ENCODE data around the gene TMEM213. TPM values are rescaled to one million over a fixed set of nuclear protein-coding genes. Genes with fewer than 3 reads are reported as not detected.

The TMEM213 gene
- polyA plus RNA-seq, 1 donor (not counting 4 experiments of a cell fraction or from before 2014, with no cell fraction given), result not detected

DNA sequence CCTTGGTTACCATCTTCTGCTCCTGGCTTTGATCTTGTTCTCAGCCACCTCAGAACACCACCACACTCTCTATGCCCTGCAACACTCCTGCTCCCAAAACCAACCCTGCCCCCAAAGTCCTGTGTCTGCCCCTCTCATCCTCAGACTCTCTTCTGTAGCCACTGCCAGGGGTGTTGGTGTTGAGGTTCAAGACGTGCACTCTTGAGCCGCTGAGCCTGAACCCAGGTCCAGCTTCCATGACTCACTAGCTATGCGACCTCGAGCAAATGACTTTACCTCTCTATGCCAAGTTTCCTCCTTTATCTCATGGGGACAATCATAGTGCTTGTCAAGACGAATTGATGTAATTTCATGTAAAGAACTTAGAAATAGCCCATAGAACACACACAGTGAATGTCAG lies 1.0 kb downstream of the TMEM213 start:
- H3K79me2 ChIP-seq (ENCODE audit: control insufficient read depth, insufficient read depth, low read length), result no peaks in the 10 kb centered on the region
- dilution Hi-C loops (cut with MboI; ENCODE audit: extremely low pct_ligation_motif_present, low sequenced_read_pairs), result no loop called here
- DNase-seq (ENCODE audit: low read depth, low spot score), result no peak
- no peaks in the 10 kb centered on the region for H3K36me3 ChIP-seq (ENCODE audit: control insufficient read depth in 2 of 2, extremely low read depth in 1 of 2, insufficient read depth in 2 of 2, low read length in 2 of 2)
- H3K9ac ChIP-seq (ENCODE audit: control insufficient read depth, extremely low read depth, insufficient read depth, low read length), result no peak overlapping the region
- TF ChIP-seq EZH2 (IDR thresholded peaks at IDR 0.05; ENCODE audit: low read length) (no peak), CTCF (optimal IDR thresholded peaks at IDR 0.05 in 1 of 3, IDR thresholded peaks at IDR 0.05 in 1 of 3, conservative IDR thresholded peaks at IDR 0.05 in 1 of 3; ENCODE audit: extremely low read depth in 1 of 3, insufficient read depth in 2 of 3, low read length in 3 of 3) (no peak)
- no peak overlapping the region for H3K4me2 ChIP-seq (ENCODE audit: control insufficient read depth, extremely low read depth, insufficient read depth, low read depth, low read length)
- FAIRE-seq, result no peak
- no peak overlapping the region for H3K4me3 ChIP-seq (ENCODE audit: control insufficient read depth in 2 of 3, extremely low read depth in 1 of 3, insufficient read depth in 2 of 3, low read depth in 1 of 3, low read length in 3 of 3)
- no peaks in the 10 kb centered on the region for H3K27me3 ChIP-seq (ENCODE audit: control insufficient read depth, extremely low read depth, insufficient read depth, low read length)
- no peaks in the 10 kb centered on the region for H3K4me1 ChIP-seq (ENCODE audit: control insufficient read depth, extremely low read depth, insufficient read depth, low read length)
- H3K9me3 ChIP-seq (ENCODE audit: control insufficient read depth, low read depth, low read length), result no peaks in the 10 kb centered on the region
- no peak overlapping the region for H3K27ac ChIP-seq (ENCODE audit: control insufficient read depth, insufficient read depth, low read length)
- H2AFZ ChIP-seq (ENCODE audit: control insufficient read depth, low read length), result no peak overlapping the region
- no peaks in the 10 kb centered on the region for H3K9me1 ChIP-seq (ENCODE audit: control insufficient read depth, extremely low read depth, insufficient read depth, low read length)
- no peaks in the 10 kb centered on the region for H4K20me1 ChIP-seq (ENCODE audit: control insufficient read depth, extremely low read depth, insufficient read depth, low read length)

DNA sequence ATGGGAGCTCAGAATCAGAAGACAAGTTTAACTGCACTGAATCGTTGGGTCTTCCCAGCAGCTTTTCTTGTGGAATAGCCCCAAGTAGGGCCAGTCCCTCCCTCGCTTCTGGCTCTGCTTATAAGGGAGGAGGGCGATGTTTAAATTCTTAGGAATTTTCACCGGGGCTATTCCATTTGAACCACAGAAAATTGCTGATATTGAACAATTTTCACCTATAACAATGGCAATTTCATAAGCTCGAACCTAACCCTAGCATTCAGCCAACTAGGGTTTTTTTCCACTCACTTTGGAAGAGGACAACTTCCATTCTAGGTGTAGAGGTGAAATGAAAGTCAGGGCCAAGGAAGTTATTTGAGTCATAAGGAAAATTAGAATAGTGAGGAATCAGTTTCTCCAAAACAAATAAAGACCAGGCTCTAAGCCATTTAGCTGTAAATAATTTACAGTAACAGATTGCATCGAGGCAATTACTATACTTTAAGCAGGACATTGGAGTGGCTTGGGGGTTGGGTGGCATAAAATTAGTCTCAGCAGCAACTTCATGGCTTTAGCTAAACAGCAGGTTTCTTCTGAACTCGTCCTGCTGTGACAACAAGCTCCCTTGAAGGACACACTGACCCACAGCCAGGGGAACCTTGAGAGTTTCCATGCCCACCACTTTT lies 1.7 kb downstream of the TMEM213 start:
- Histone ChIP-seq H3K27ac (ENCODE audit: control insufficient read depth, insufficient read depth, low read length) (no peak overlapping the region), H3K4me2 (ENCODE audit: control insufficient read depth, extremely low read depth, insufficient read depth, low read depth, low read length) (no peak overlapping the region), H2AFZ (ENCODE audit: control insufficient read depth, low read length) (no peak overlapping the region), H3K9ac (ENCODE audit: control insufficient read depth, extremely low read depth, insufficient read depth, low read length) (no peak overlapping the region), H3K9me3 (ENCODE audit: control insufficient read depth, low read depth, low read length) (no peaks in the 10 kb centered on the region), H3K4me3 (ENCODE audit: control insufficient read depth in 2 of 3, extremely low read depth in 1 of 3, insufficient read depth in 2 of 3, low read depth in 1 of 3, low read length in 3 of 3) (no peak overlapping the region), H3K4me1 (ENCODE audit: control insufficient read depth, extremely low read depth, insufficient read depth, low read length) (no peaks in the 10 kb centered on the region), H3K9me1 (ENCODE audit: control insufficient read depth, extremely low read depth, insufficient read depth, low read length) (no peaks in the 10 kb centered on the region), H3K79me2 (ENCODE audit: control insufficient read depth, insufficient read depth, low read length) (no peaks in the 10 kb centered on the region), H3K27me3 (ENCODE audit: control insufficient read depth, extremely low read depth, insufficient read depth, low read length) (no peaks in the 10 kb centered on the region), H4K20me1 (ENCODE audit: control insufficient read depth, extremely low read depth, insufficient read depth, low read length) (no peaks in the 10 kb centered on the region), H3K36me3 (ENCODE audit: control insufficient read depth in 2 of 2, extremely low read depth in 1 of 2, insufficient read depth in 2 of 2, low read length in 2 of 2) (no peaks in the 10 kb centered on the region)
- no peak for TF ChIP-seq EZH2 (IDR thresholded peaks at IDR 0.05; ENCODE audit: low read length)
- TF ChIP-seq CTCF (optimal IDR thresholded peaks at IDR 0.05 in 1 of 3, IDR thresholded peaks at IDR 0.05 in 1 of 3, conservative IDR thresholded peaks at IDR 0.05 in 1 of 3; ENCODE audit: extremely low read depth in 1 of 3, insufficient read depth in 2 of 3, low read length in 3 of 3), result no peak
- dilution Hi-C loops (cut with MboI; ENCODE audit: extremely low pct_ligation_motif_present, low sequenced_read_pairs), result no loop called here
- FAIRE-seq, result no peak
- no peak for DNase-seq (ENCODE audit: low read depth, low spot score)

All from keratinocyte (primary cell).